Esophagus squamous epithelium (tissue), 4 donors: Measurements from ENCODE around the gene MRPL18.

Experiments
- POLR2A ChIP-seq, 4 donors: fragments of 450-650 bp; IDR thresholded peaks; one replicate each; pipeline ENCODE4 v1.6.1; 2017; ENCODE audit warnings: antibody characterized with exemption in 4 of 4, mild to moderate bottlenecking in 4 of 4, moderate library complexity in 3 of 4
- TF ChIP-seq, protein P1 (sequence below), 6 experiments: fragments of 450-650 bp in 4 of 6; fragments of 200-600 bp in 2 of 6; sonication (generic) in 2 of 6; IDR thresholded peaks; one replicate each; pipeline ENCODE4 v1.5.1; 2016 to 2019; ENCODE audit warnings: antibody characterized with exemption in 6 of 6, mild to moderate bottlenecking in 4 of 6, moderate library complexity in 4 of 6

- TF ChIP-seq, protein P1, sequence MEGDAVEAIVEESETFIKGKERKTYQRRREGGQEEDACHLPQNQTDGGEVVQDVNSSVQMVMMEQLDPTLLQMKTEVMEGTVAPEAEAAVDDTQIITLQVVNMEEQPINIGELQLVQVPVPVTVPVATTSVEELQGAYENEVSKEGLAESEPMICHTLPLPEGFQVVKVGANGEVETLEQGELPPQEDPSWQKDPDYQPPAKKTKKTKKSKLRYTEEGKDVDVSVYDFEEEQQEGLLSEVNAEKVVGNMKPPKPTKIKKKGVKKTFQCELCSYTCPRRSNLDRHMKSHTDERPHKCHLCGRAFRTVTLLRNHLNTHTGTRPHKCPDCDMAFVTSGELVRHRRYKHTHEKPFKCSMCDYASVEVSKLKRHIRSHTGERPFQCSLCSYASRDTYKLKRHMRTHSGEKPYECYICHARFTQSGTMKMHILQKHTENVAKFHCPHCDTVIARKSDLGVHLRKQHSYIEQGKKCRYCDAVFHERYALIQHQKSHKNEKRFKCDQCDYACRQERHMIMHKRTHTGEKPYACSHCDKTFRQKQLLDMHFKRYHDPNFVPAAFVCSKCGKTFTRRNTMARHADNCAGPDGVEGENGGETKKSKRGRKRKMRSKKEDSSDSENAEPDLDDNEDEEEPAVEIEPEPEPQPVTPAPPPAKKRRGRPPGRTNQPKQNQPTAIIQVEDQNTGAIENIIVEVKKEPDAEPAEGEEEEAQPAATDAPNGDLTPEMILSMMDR (IDR thresholded peaks at IDR 0.05) = no peak
- peak in 3 of 4 donors; percentile 53 to 59 (median 56) for TF ChIP-seq POLR2A (IDR thresholded peaks at IDR 0.05)
These were observed at the start of gene MRPL18 for GRCh38 chr6:159790149-159790955.
